ENCODE results near the gene RAB9A. TPM values are rescaled to one million over a fixed set of nuclear protein-coding genes. Genes with fewer than 3 reads are reported as not detected.

Gene RAB9A
- total and polyA plus RNA-seq, 4 donors, result 21.2 to 38.4 (median 22.8) TPM

DNA sequence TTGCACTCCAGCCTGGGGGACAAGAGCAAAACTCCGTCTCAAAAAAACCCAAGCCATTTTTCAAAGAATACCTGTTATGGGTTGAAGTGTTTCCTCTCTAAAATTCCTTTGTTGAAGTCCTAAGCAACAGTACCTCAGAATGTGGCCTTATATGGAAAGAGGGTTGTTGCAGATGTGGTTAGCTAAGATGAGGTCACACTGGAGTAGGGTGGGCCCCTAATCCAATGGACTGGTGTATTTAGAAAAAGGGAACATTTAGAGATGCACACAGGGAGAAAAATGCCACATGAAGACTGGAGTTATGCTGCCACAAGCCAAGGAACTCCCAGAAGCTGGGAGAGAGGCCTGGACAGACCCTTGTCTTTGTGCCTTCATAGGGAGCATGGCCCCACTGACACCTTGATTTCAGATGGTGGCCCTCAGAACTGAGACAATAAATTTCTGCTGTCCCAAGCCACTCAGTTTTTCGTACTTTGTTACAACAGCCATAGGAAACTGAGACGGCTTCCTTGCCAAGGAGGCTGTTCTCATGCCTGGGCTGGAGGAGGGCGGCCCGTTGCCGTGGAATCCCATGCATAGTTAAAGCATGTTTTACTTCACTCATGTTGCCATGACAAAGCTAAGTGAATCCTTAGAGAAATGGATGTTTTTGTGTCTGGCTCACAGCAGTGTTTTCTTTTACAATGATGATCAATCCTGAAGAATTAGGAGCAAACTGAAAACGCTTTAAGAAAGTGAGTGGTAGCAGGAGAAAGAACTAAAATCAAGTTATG is 29.0 kb downstream of the RAB9A start:
- 77 to 82% methylated on average over 7 of the region's 7 CpGs for WGBS, 2 donors
- Histone ChIP-seq H3K4me1 (ENCODE audit: control insufficient read depth in 5 of 5, insufficient read depth in 5 of 5, low read length in 5 of 5) (peaks cover 0 to 10% (median 5%) of the 10 kb centered on the region in 5 donors), H3K9ac (ENCODE audit: insufficient read depth in 1 of 2, low read length in 2 of 2) (no peak overlapping the region), H3K27ac (ENCODE audit: low read depth in 1 of 2, low read length in 1 of 2) (peak overlapping the region in 1 of 2 donors; percentile 36), H3K27me3 (ENCODE audit: control insufficient read depth in 3 of 3, insufficient read depth in 3 of 3, low read length in 2 of 3) (peaks cover 0 to 8% (median 3%) of the 10 kb centered on the region in 3 donors), H3K36me3 (ENCODE audit: control insufficient read depth in 4 of 4, insufficient read depth in 4 of 4, low read length in 4 of 4) (peaks cover 0 to 5% (median 3%) of the 10 kb centered on the region in 4 donors), H3K9me3 (ENCODE audit: control insufficient read depth in 4 of 4, insufficient read depth in 3 of 4, low read length in 3 of 4) (peaks cover 0 to 3% (median 0%) of the 10 kb centered on the region in 4 donors), H3K4me3 (no peak overlapping the region)
- ATAC-seq (ENCODE audit: insufficient read depth, low FRiP score) (no peak), DNase-seq (peak in 1 of 3 donors; percentile 27)
- TF ChIP-seq, protein P1, sequence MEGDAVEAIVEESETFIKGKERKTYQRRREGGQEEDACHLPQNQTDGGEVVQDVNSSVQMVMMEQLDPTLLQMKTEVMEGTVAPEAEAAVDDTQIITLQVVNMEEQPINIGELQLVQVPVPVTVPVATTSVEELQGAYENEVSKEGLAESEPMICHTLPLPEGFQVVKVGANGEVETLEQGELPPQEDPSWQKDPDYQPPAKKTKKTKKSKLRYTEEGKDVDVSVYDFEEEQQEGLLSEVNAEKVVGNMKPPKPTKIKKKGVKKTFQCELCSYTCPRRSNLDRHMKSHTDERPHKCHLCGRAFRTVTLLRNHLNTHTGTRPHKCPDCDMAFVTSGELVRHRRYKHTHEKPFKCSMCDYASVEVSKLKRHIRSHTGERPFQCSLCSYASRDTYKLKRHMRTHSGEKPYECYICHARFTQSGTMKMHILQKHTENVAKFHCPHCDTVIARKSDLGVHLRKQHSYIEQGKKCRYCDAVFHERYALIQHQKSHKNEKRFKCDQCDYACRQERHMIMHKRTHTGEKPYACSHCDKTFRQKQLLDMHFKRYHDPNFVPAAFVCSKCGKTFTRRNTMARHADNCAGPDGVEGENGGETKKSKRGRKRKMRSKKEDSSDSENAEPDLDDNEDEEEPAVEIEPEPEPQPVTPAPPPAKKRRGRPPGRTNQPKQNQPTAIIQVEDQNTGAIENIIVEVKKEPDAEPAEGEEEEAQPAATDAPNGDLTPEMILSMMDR (IDR thresholded peaks at IDR 0.05; ENCODE audit: control extremely low read depth, extremely low read depth), result no peak

DNA sequence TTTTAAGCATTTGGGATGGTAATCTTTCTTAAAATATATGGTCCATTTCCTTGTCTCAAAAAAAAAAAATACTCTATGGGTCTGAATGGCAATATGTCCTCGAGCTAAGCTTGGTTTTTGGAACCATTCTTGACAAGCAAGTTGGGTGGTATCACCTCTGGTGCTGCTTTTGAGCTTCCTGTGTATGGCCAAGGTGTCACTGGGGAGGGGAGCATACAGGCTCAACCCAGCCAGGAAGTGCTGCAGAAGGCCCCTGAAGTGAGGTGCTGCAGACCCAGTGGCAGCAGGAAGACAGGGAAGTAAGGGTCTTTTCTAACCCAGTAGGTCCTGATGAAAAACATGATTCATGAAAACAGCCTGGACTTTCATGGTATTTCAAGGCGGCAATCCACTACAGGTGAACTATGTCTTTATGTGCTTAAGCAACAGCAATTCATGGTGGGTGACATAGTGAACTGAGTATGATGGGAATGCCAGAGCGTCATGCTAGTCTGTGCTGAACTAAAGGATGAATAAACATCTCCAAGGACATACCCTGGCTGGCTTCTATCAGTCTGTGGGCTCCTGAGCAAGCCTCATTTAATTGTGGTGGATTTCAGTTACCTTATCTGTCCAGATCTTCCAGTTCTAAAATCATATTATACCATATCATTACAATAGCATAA is 30.4 kb downstream of the RAB9A start:
- TF ChIP-seq, protein P1 (IDR thresholded peaks at IDR 0.05; ENCODE audit: control extremely low read depth, extremely low read depth), result no peak
- H3K4me3 ChIP-seq, result no peak overlapping the region
- ATAC-seq (ENCODE audit: insufficient read depth, low FRiP score) (no peak), DNase-seq (no peak)
- no peak overlapping the region for H3K9ac ChIP-seq (ENCODE audit: insufficient read depth in 1 of 2, low read length in 2 of 2)
- peaks cover 0 to 8% (median 3%) of the 10 kb centered on the region in 3 donors for H3K27me3 ChIP-seq (ENCODE audit: control insufficient read depth in 3 of 3, insufficient read depth in 3 of 3, low read length in 2 of 3)
- H3K4me1 ChIP-seq (ENCODE audit: control insufficient read depth in 5 of 5, insufficient read depth in 5 of 5, low read length in 5 of 5), result peaks cover 0 to 10% (median 5%) of the 10 kb centered on the region in 5 donors
- 89 to 91% methylated on average over 3 of the region's 3 CpGs for WGBS, 2 donors
- no peak overlapping the region for H3K27ac ChIP-seq (ENCODE audit: low read depth in 1 of 2, low read length in 1 of 2)
- peaks cover 0 to 5% (median 3%) of the 10 kb centered on the region in 4 donors for H3K36me3 ChIP-seq (ENCODE audit: control insufficient read depth in 4 of 4, insufficient read depth in 4 of 4, low read length in 4 of 4)
- H3K9me3 ChIP-seq (ENCODE audit: control insufficient read depth in 4 of 4, insufficient read depth in 3 of 4, low read length in 3 of 4), result peaks cover 0 to 3% (median 0%) of the 10 kb centered on the region in 4 donors

DNA sequence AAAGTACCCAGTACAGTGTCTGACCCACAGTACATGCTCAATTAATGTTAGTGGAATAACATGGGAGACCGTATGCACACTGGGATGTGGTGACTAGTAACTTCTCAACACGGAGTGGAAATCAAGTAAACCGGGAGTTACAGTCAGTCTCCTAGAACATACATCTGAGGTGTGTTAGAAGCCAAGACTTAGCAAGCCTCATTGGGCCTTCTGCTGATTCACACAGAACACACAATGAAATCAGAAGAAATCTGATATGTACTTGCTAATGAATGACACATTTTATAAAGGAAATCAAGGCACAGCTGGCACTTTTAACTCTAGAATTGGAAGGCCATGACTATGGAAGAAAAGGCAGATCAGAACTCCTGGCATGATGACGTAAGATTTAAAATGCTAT is 32.4 kb downstream of the RAB9A start:
- H3K9ac ChIP-seq (ENCODE audit: insufficient read depth in 1 of 2, low read length in 2 of 2), result no peak overlapping the region
- H3K4me1 ChIP-seq (ENCODE audit: control insufficient read depth in 5 of 5, insufficient read depth in 5 of 5, low read length in 5 of 5), result peaks cover 0 to 10% (median 5%) of the 10 kb centered on the region in 5 donors
- WGBS, 2 donors, result 89 to 96% methylated on average over 4 of the region's 4 CpGs
- DNase-seq, result no peak
- no peak for ATAC-seq (ENCODE audit: insufficient read depth, low FRiP score)
- TF ChIP-seq, protein P1 (IDR thresholded peaks at IDR 0.05; ENCODE audit: control extremely low read depth, extremely low read depth), result no peak
- peaks cover 0 to 3% (median 0%) of the 10 kb centered on the region in 4 donors for H3K9me3 ChIP-seq (ENCODE audit: control insufficient read depth in 4 of 4, insufficient read depth in 3 of 4, low read length in 3 of 4)
- peaks cover 0 to 6% (median 3%) of the 10 kb centered on the region in 3 donors for H3K27me3 ChIP-seq (ENCODE audit: control insufficient read depth in 3 of 3, insufficient read depth in 3 of 3, low read length in 2 of 3)
- H3K27ac ChIP-seq (ENCODE audit: low read depth in 1 of 2, low read length in 1 of 2), result no peak overlapping the region
- peaks cover 0 to 2% (median under 1%) of the 10 kb centered on the region in 4 donors for H3K36me3 ChIP-seq (ENCODE audit: control insufficient read depth in 4 of 4, insufficient read depth in 4 of 4, low read length in 4 of 4)
- no peak overlapping the region for H3K4me3 ChIP-seq
